ENCODE data around the gene MPV17. TPM values are rescaled to one million over a fixed set of nuclear protein-coding genes. Genes with fewer than 3 reads are reported as not detected.

The MPV17 gene, protein sequence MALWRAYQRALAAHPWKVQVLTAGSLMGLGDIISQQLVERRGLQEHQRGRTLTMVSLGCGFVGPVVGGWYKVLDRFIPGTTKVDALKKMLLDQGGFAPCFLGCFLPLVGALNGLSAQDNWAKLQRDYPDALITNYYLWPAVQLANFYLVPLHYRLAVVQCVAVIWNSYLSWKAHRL
- polyA plus RNA-seq (2013, experiment 1 of 2): 114 TPM
- polyA plus RNA-seq (2013, experiment 2 of 2): 108 TPM

DNA sequence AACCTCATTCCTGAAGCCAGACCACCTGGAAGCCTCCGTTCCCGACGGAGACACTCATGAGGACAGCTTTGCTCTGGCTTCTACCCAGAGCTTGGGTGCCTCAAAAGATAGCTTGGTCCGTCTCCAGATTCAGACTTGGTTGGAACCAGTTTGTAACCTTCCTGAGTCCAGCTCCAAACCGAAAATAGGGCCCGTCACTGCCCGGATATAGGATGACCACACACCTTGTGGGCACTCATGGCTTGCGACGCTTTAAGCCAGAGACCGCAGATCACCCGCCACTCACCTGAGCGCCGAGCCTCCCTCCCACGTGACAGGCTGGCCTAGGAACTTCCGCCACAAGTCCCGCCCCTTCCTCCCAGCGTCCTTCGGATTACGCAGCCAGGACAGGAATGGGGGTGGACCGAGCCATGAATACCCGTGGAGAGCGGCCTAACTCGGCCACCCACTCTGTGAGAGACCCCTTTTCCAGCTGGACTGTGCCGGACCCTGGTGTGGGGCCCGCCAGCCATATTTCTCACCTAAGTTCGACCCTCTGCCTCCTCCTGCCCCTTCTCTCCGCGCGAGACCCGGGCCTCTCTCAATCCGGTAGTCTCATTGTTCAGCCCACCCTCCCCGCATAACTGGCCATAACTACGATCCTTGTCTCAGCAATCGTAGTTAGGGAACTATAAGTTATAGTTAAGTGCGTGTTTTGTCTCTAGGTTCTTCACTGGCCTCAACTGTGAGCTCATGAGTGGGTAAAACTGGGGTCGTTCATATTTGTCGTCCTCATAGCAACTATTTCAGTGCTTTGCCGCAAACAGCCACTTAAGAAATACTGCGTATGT, at the start of gene MPV17:
TSS of gene MPV17 (minus strand) at position 332 of the 830 bp plus-strand sequence. CDS start 580 bp downstream, outside the sequence.
- Histone ChIP-seq H3K14ac (ENCODE audit: low read length) (no peak within 1 kb of the TSS), H4K91ac (ENCODE audit: low read depth, low read length, poor library complexity) (no peak within 1 kb of the TSS), H3K9me3 (replicated peaks in 1 of 2; ENCODE audit: control insufficient read depth in 2 of 2, insufficient read depth in 1 of 2, low read depth in 1 of 2, low read length in 2 of 2) (no peaks in the 10 kb centered on the region), H3K36me3 (replicated peaks in 1 of 2; ENCODE audit: control insufficient read depth in 2 of 2, insufficient read depth in 2 of 2, low read length in 2 of 2) (peaks cover 14 to 31% of the 10 kb centered on the region in 2 donors), H2BK15ac (ENCODE audit: low read length) (no peak within 1 kb of the TSS), H2BK5ac (ENCODE audit: low read length) (no peak within 1 kb of the TSS), H3K79me1 (ENCODE audit: low read depth, low read length) (peaks cover 2% of the 10 kb centered on the region), H2AK5ac (ENCODE audit: low read depth, low read length) (peak within 1 kb of the TSS; percentile 78), H4K8ac (ENCODE audit: low read depth, low read length) (peak within 1 kb of the TSS; percentile 95), H2BK120ac (ENCODE audit: low read depth, low read length) (no peak within 1 kb of the TSS), H3K9ac (ENCODE audit: low read depth, low read length, poor library complexity) (peak within 1 kb of the TSS; percentile 86), H3K18ac (ENCODE audit: low read length) (peak within 1 kb of the TSS; percentile 95), H3K27me3 (ENCODE audit: control insufficient read depth in 3 of 3, insufficient read depth in 3 of 3, low read depth in 1 of 3, low read length in 3 of 3) (no peaks in the 10 kb centered on the region), H2AFZ (ENCODE audit: low read length) (peak within 1 kb of the TSS; percentile 86), H3K4me3 (ENCODE audit: low read length in 2 of 2) (peak within 1 kb of the TSS; percentile 74 to 86), H3K4me2 (ENCODE audit: insufficient read depth, low read length, poor library complexity, severe bottlenecking) (peak within 1 kb of the TSS; percentile 83), H3K23ac (ENCODE audit: low read depth, low read length, poor library complexity) (peak within 1 kb of the TSS; percentile 95), H3K4ac (ENCODE audit: low read length) (no peak within 1 kb of the TSS), H3K4me1 (ENCODE audit: control insufficient read depth in 2 of 2, insufficient read depth in 1 of 2, low read depth in 1 of 2, low read length in 2 of 2) (peaks cover 6 to 12% of the 10 kb centered on the region in 2 donors), H3K27ac (replicated peaks; ENCODE audit: low read length) (peak within 1 kb of the TSS; percentile 41), H2BK12ac (ENCODE audit: low read length) (no peak within 1 kb of the TSS)
- no CpG with 5 or more reads among the region's 39 CpGs for WGBS, 2 donors (ENCODE audit: extremely low coverage in 2 of 2, insufficient read length in 2 of 2, insufficient replicate concordance in 1 of 2)
- peak; percentile 72 for DNase-seq (ENCODE audit: low spot score)

DNA sequence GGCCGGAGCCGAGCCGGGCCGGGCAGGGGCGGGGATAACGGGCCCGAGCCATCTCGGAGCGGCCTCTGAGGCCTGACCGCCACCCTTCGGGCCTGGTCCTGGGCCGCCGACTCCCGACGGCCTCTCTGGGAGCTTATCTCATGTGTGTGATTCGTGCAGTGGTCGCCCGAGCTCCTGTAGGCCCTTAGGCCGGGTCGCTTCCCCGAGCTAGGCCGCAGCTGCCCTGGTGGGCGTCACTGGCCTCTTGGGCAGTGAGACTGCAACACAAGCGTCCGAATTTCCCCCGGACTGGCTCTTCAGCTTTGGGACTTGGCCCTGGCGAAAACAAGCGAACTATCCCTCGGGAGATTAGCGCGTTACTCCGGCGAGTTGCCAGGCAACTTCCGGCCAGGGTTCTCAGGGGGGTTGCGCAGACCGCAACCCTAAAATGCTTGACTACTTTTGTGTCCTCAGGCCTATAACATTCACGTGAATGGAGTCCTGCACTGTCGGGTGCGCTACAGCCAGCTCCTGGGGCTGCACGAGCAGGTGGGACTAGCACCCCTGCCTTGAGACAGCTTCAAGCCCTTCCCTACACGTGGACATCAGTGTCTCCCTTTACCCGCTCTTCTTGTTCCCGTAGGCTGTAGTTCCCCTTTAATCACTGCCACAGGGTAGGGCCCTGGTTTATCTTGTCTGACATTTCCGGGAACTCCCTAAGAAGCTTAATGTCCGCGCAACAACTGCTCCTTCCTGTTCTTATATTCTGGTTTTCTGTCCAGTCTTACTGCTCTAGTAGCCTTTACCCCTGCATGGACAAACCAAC, 48.1 kb upstream of the MPV17 start:
- H4K91ac ChIP-seq (ENCODE audit: low read depth, low read length, poor library complexity): peak overlapping the region; percentile 54
- WGBS, 2 donors (ENCODE audit: extremely low coverage in 2 of 2, insufficient read length in 2 of 2, insufficient replicate concordance in 1 of 2): no CpG with 5 or more reads among the region's 46 CpGs
- peaks cover 43 to 73% of the 10 kb centered on the region in 2 donors for H3K36me3 ChIP-seq (replicated peaks in 1 of 2; ENCODE audit: control insufficient read depth in 2 of 2, insufficient read depth in 2 of 2, low read length in 2 of 2)
- no peak overlapping the region for H2BK15ac ChIP-seq (ENCODE audit: low read length)
- H3K27ac ChIP-seq (replicated peaks; ENCODE audit: low read length): no peak overlapping the region
- H2AFZ ChIP-seq (ENCODE audit: low read length): peak overlapping the region; percentile 87
- H3K14ac ChIP-seq (ENCODE audit: low read length): peak overlapping the region; percentile 64
- no peak overlapping the region for H2BK12ac ChIP-seq (ENCODE audit: low read length)
- no peak overlapping the region for H3K4ac ChIP-seq (ENCODE audit: low read length)
- peak overlapping the region; percentile 79 for H2BK5ac ChIP-seq (ENCODE audit: low read length)
- no peaks in the 10 kb centered on the region for H3K27me3 ChIP-seq (ENCODE audit: control insufficient read depth in 3 of 3, insufficient read depth in 3 of 3, low read depth in 1 of 3, low read length in 3 of 3)
- H3K23ac ChIP-seq (ENCODE audit: low read depth, low read length, poor library complexity): peak overlapping the region; percentile 95
- H3K79me1 ChIP-seq (ENCODE audit: low read depth, low read length): peaks cover 25% of the 10 kb centered on the region
- peak overlapping the region; percentile 96 for H3K9ac ChIP-seq (ENCODE audit: low read depth, low read length, poor library complexity)
- peak overlapping the region; percentile 97 for H3K4me2 ChIP-seq (ENCODE audit: insufficient read depth, low read length, poor library complexity, severe bottlenecking)
- no peak overlapping the region for H2BK120ac ChIP-seq (ENCODE audit: low read depth, low read length)
- peak overlapping the region; percentile 98 for H2AK5ac ChIP-seq (ENCODE audit: low read depth, low read length)
- no peaks in the 10 kb centered on the region for H3K9me3 ChIP-seq (replicated peaks in 1 of 2; ENCODE audit: control insufficient read depth in 2 of 2, insufficient read depth in 1 of 2, low read depth in 1 of 2, low read length in 2 of 2)
- peak overlapping the region; percentile 86 to 93 for H3K4me3 ChIP-seq (ENCODE audit: low read length in 2 of 2)
- DNase-seq (ENCODE audit: low spot score): no peak
- peak overlapping the region; percentile 96 for H3K18ac ChIP-seq (ENCODE audit: low read length)
- H3K4me1 ChIP-seq (ENCODE audit: control insufficient read depth in 2 of 2, insufficient read depth in 1 of 2, low read depth in 1 of 2, low read length in 2 of 2): peaks cover 10 to 13% of the 10 kb centered on the region in 2 donors
- H4K8ac ChIP-seq (ENCODE audit: low read depth, low read length): peak overlapping the region; percentile 84

DNA sequence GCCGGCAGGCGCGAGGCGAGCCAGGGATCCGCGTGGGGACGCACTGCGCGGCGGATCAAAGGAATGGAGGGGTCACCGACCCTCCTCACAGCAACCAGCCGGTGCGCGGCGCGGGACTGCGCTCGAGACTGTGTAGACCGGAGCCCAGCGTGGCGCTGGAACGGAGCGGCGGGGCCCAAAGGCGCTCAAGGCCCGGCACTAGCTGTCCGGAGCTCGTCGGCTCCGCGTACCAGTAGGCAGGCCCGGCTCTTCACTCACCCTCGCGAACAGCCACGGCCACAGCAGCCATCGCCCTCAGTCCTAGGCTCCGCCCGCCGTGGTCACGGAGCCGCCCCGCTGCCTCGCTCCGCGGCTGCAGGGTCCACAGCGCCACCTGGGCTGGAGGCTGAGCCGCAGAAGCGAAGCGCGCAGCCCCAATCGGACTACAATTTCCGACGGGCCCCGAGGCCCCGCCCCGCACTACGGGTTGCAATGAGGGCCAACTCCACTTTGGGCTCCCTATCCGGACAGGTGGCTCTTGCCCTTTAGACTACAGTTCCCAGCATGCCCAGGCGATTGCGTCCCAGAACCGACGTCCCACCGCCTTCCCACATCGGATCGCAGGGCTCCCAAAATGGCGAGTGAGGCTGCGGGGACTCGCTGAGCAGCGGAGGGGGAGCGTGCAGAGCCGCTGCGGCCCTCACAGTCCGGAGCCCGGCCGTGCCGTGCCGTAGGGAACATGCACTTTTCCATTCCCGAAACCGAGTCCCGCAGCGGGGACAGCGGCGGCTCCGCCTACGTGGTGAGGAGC, 47.3 kb upstream of the MPV17 start, which contains the start of the genes EIF2B4 and SNX17:
TSS of gene EIF2B4 (minus strand) at position 313 of the 790 bp plus-strand sequence. CDS start at position 289, 24 bp downstream.
TSS of gene SNX17 (plus strand) at position 591 of the 790 bp plus-strand sequence. CDS start at position 719, 128 bp downstream.
- peak within 1 kb of the TSS; percentile 99 for H3K9ac ChIP-seq (ENCODE audit: low read depth, low read length, poor library complexity)
- H3K23ac ChIP-seq (ENCODE audit: low read depth, low read length, poor library complexity): peak within 1 kb of the TSS; percentile 96
- H2AFZ ChIP-seq (ENCODE audit: low read length): peak within 1 kb of the TSS; percentile 97
- H3K36me3 ChIP-seq (replicated peaks in 1 of 2; ENCODE audit: control insufficient read depth in 2 of 2, insufficient read depth in 2 of 2, low read length in 2 of 2): peaks cover 38 to 71% of the 10 kb centered on the region in 2 donors
- WGBS, 2 donors (ENCODE audit: extremely low coverage in 2 of 2, insufficient read length in 2 of 2, insufficient replicate concordance in 1 of 2): no CpG with 5 or more reads among the region's 85 CpGs
- DNase-seq (ENCODE audit: low spot score): peak; percentile 97
- H3K4me3 ChIP-seq (ENCODE audit: low read length in 2 of 2): peak within 1 kb of the TSS; percentile 86 to 94
- H3K14ac ChIP-seq (ENCODE audit: low read length): peak within 1 kb of the TSS; percentile 90
- peak within 1 kb of the TSS; percentile 60 for H3K27ac ChIP-seq (replicated peaks; ENCODE audit: low read length)
- H3K4me2 ChIP-seq (ENCODE audit: insufficient read depth, low read length, poor library complexity, severe bottlenecking): peak within 1 kb of the TSS; percentile 97
- peaks cover 17% of the 10 kb centered on the region for H3K79me1 ChIP-seq (ENCODE audit: low read depth, low read length)
- no peaks in the 10 kb centered on the region for H3K27me3 ChIP-seq (ENCODE audit: control insufficient read depth in 3 of 3, insufficient read depth in 3 of 3, low read depth in 1 of 3, low read length in 3 of 3)
- peak within 1 kb of the TSS; percentile 98 for H3K18ac ChIP-seq (ENCODE audit: low read length)
- H3K9me3 ChIP-seq (replicated peaks in 1 of 2; ENCODE audit: control insufficient read depth in 2 of 2, insufficient read depth in 1 of 2, low read depth in 1 of 2, low read length in 2 of 2): no peaks in the 10 kb centered on the region
- H2BK120ac ChIP-seq (ENCODE audit: low read depth, low read length): peak within 1 kb of the TSS; percentile 34
- H4K91ac ChIP-seq (ENCODE audit: low read depth, low read length, poor library complexity): peak within 1 kb of the TSS; percentile 54
- peak within 1 kb of the TSS; percentile 98 for H2AK5ac ChIP-seq (ENCODE audit: low read depth, low read length)
- H2BK12ac ChIP-seq (ENCODE audit: low read length): no peak within 1 kb of the TSS
- peak within 1 kb of the TSS; percentile 88 for H2BK5ac ChIP-seq (ENCODE audit: low read length)
- H3K4me1 ChIP-seq (ENCODE audit: control insufficient read depth in 2 of 2, insufficient read depth in 1 of 2, low read depth in 1 of 2, low read length in 2 of 2): peaks cover 10 to 13% of the 10 kb centered on the region in 2 donors
- no peak within 1 kb of the TSS for H3K4ac ChIP-seq (ENCODE audit: low read length)
- no peak within 1 kb of the TSS for H2BK15ac ChIP-seq (ENCODE audit: low read length)
- H4K8ac ChIP-seq (ENCODE audit: low read depth, low read length): peak within 1 kb of the TSS; percentile 84

All from neuronal stem cell (in vitro differentiated cells).